HCT116 (cell line): ENCODE results near the gene BBIP1. TPM values are rescaled to one million over a fixed set of nuclear protein-coding genes. Genes with fewer than 3 reads are reported as not detected.

Experiments used
- ATAC-seq: fragments of 200-7000 bp; cut with Tn5 transposase; 2 replicates; pipeline ENCODE4 v1.9.1; 2020; ENCODE audit warnings: mild to moderate bottlenecking, moderate library complexity
- BruUV-seq: library from RNA; stranded (reverse); fragments of 400-500 nt; replicated peaks from 2 replicates; lab custom pipeline; 2021; lab: Mats Ljungman, UMichigan
- CTCF ChIA-PET: fragments of 300-600 bp; sonication (Branson Sonifier 250); formaldehyde crosslinking; loops from one replicate; lab custom pipeline; 2021; ENCODE audit warnings: antibody characterized with exemption; lab: Charles Lee
- POLR2A ChIA-PET: fragments of 300-600, 350-600 bp; sonication (Branson Sonifier 250); formaldehyde crosslinking; loops from one replicate; lab custom pipeline; 2021; ENCODE audit warnings: antibody characterized with exemption; lab: Charles Lee
- RAD21 ChIA-PET, 2 experiments: fragments of 300-600 bp; sonication (Branson Sonifier 250); formaldehyde crosslinking; loops; one replicate each; lab custom pipeline; 2023; ENCODE audit warnings: low total read pairs in 2 of 2; ENCODE audit not compliant: uncharacterized antibody in 2 of 2, unreplicated experiment in 2 of 2, low non-redundant PET in 1 of 2; lab: Charles Lee
- DNase-seq: peaks from one replicate; pipeline ENCODE4 v3.0.0-alpha.2; 2010; ENCODE audit warnings: low read depth, low spot score
- H2AFZ ChIP-seq: fragments of 200-600 bp; shearing (Covaris generic), sonication (generic); 2 replicates; pipeline ENCODE4 v1.6.1; 2017; ENCODE audit warnings: low read depth, mixed run types, mixed read lengths, antibody characterized with exemption, low read length; ENCODE audit not compliant: poor library complexity, severe bottlenecking
- H3K27ac ChIP-seq: 2 replicates; pipeline ENCODE4 v1.5.1; 2012; ENCODE audit warnings: low read depth, low read length
- H3K27me3 ChIP-seq: fragments of 200-600 bp; sonication (generic); 2 replicates; pipeline ENCODE4 v1.6.1; 2016; ENCODE audit warnings: mixed run types, low read length, mixed read lengths; ENCODE audit not compliant: insufficient read depth
- H3K36me3 ChIP-seq, 2 experiments: fragments of 200-500 bp in 1 of 2; fragments of 200-600 bp in 1 of 2; sonication (Bioruptor generic) in 1 of 2; sonication (generic) in 1 of 2; 2 replicates each; pipeline versions ENCODE4 v1.5.1 to v1.6.1; 2014 to 2016; ENCODE audit warnings: low read length in 2 of 2, inconsistent platforms in 1 of 2, mixed read lengths in 1 of 2, mixed run types in 1 of 2; ENCODE audit not compliant: insufficient read depth in 2 of 2, control insufficient read depth in 1 of 2
- H3K4me1 ChIP-seq, 2 experiments: fragments of 200-600 bp in 1 of 2; sonication (generic) in 1 of 2; 2 replicates each; pipeline versions ENCODE4 v1.5.1 to v1.6.1; 2012 to 2017; ENCODE audit warnings: low read length in 2 of 2, inconsistent platforms in 1 of 2, mild to moderate bottlenecking in 1 of 2, mixed read lengths in 1 of 2, mixed run types in 1 of 2, moderate library complexity in 1 of 2; ENCODE audit not compliant: insufficient read depth in 2 of 2, control insufficient read depth in 1 of 2
- H3K4me2 ChIP-seq: fragments of 200-600 bp; sonication (generic); 2 replicates; pipeline ENCODE4 v1.6.1; 2017; ENCODE audit warnings: mixed run types, low read length, mixed read lengths
- H3K4me3 ChIP-seq, 2 experiments: fragments of 200-600 bp in 1 of 2; sonication (generic) in 1 of 2; replicated peaks in 1 of 2; 2 replicates each; pipeline ENCODE4 v1.5.1; 2011 to 2016; ENCODE audit warnings: low read length in 2 of 2, control low read depth in 1 of 2, low read depth in 1 of 2, mild to moderate bottlenecking in 1 of 2, mixed read lengths in 1 of 2, mixed run types in 1 of 2
- H3K79me2 ChIP-seq: fragments of 200-600 bp; sonication (generic); 2 replicates; pipeline ENCODE4 v1.6.1; 2017; ENCODE audit warnings: mild to moderate bottlenecking, mixed run types, low read length, moderate library complexity, mixed read lengths; ENCODE audit not compliant: insufficient read depth
- H3K9ac ChIP-seq: fragments of 200-600 bp; sonication (generic); 2 replicates; pipeline ENCODE4 v1.6.1; 2016; ENCODE audit warnings: low read length, mixed read lengths
- H3K9me2 ChIP-seq: fragments of 200-600 bp; sonication (generic), shearing (Covaris generic); 2 replicates; pipeline ENCODE4 v1.6.1; 2017; ENCODE audit warnings: mixed run types, mild to moderate bottlenecking, moderate library complexity; ENCODE audit not compliant: insufficient read depth
- H3K9me3 ChIP-seq, 2 experiments: fragments of 200-500 bp in 1 of 2; fragments of 200-600 bp in 1 of 2; sonication (Bioruptor generic) in 1 of 2; sonication (generic) in 1 of 2; 2 replicates each; pipeline ENCODE4 v1.6.1; 2014 to 2017; ENCODE audit warnings: low read length in 2 of 2, mixed read lengths in 2 of 2, inconsistent platforms in 1 of 2, low read depth in 1 of 2, mild to moderate bottlenecking in 1 of 2, mixed run types in 1 of 2, moderate library complexity in 1 of 2; ENCODE audit not compliant: control insufficient read depth in 1 of 2, insufficient read depth in 1 of 2
- H4K20me1 ChIP-seq: fragments of 200-600 bp; sonication (generic), shearing (Covaris generic); 2 replicates; pipeline ENCODE4 v1.6.1; 2017; ENCODE audit warnings: mixed run types, mild to moderate bottlenecking, moderate library complexity; ENCODE audit not compliant: insufficient read depth
- EGR1 ChIP-seq: IDR thresholded peaks from 2 replicates; pipeline ENCODE4 v1.6.1; 2012; ENCODE audit warnings: low read depth
- ELF1 ChIP-seq: IDR thresholded peaks from 2 replicates; pipeline ENCODE4 v1.6.1; 2012; ENCODE audit warnings: low read depth, borderline replicate concordance
- FOSL1 ChIP-seq: IDR thresholded peaks from 2 replicates; pipeline ENCODE4 v1.6.1; 2012; ENCODE audit warnings: low read depth
- SIN3A ChIP-seq: IDR thresholded peaks from 2 replicates; pipeline ENCODE4 v1.6.1; 2012; ENCODE audit warnings: low read depth
- SRF ChIP-seq: IDR thresholded peaks from 2 replicates; pipeline ENCODE4 v1.6.1; 2012; ENCODE audit warnings: low read depth
- YY1 ChIP-seq: IDR thresholded peaks from 2 replicates; pipeline ENCODE4 v1.6.1; 2011; ENCODE audit warnings: low read length, low read depth, moderate library complexity, mild to moderate bottlenecking; ENCODE audit not compliant: insufficient replicate concordance; ENCODE audit errors: extremely low read depth
- intact Hi-C: fragments of 100-400 bp; cut with micrococcal nuclease; formaldehyde crosslinking; loops from 2 replicates; pipeline ENCODE4 v1.10.0; 2022
- total RNA-seq: library from RNA; stranded (reverse); gene quantifications from one replicate; pipeline ENCODE4 v1.2.1, GENCODE V29; 2021; ENCODE audit not compliant: unreplicated experiment
- TF ChIP-seq, protein P1 (sequence below): IDR thresholded peaks from 2 replicates; pipeline ENCODE4 v1.6.1; 2012
- TF ChIP-seq, protein P2 (sequence below): IDR thresholded peaks from 2 replicates; pipeline ENCODE4 v1.6.1; 2012; ENCODE audit warnings: low read depth
- TF ChIP-seq, protein P3 (sequence below): IDR thresholded peaks from 2 replicates; pipeline ENCODE4 v1.6.1; 2011; ENCODE audit warnings: mild to moderate bottlenecking, low read length, moderate library complexity; ENCODE audit not compliant: insufficient replicate concordance; ENCODE audit errors: extremely low read depth

The BBIP1 gene
- total RNA-seq, 1 experiment from 2014 or later = 38.9 TPM

DNA sequence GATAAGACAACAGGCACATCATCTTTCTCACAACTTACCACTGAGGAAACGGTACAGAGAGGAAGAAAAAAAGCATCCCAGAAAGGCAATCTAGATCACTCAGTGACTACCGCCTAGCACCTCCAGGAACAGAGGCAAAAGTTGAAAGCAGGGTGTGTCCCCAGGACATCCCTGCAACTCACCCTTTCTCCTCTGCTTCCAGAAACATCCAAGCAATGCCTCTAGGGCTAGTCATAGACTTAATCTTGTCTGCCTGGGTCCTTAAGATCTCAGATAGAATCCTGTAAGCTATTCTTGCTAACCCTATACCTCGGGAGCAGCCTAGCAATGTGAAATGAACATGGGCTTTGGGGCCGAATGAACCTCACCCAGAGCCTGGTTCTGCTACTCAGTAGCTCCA, 66.0 kb downstream of the BBIP1 start:
- RAD21 ChIA-PET = no interaction called here
- CTCF ChIA-PET = no interaction called here
- Histone ChIP-seq H3K79me2 (no peaks in the 10 kb centered on the region), H3K9me2 (no peaks in the 10 kb centered on the region), H3K27me3 (no peaks in the 10 kb centered on the region), H3K36me3 (no peaks in the 10 kb centered on the region), H4K20me1 (no peaks in the 10 kb centered on the region), H3K4me2 (peak overlapping the region; percentile 49), H3K9ac (0 out of 2 replicates have a peak overlapping the region, but pooled peaks have one; percentile 4), H3K27ac (no peak overlapping the region), H3K9me3 (no peaks in the 10 kb centered on the region), H2AFZ (peak overlapping the region; percentile 26), H3K4me1 (peaks cover 12 to 18% of the 10 kb centered on the region in 2 experiments), H3K4me3 (no peak overlapping the region)
- peak; percentile 26; the same call in 1 of the 2 replicates for ATAC-seq
- TF ChIP-seq FOSL1 = no peak
- no peak for TF ChIP-seq ELF1
- TF ChIP-seq SRF = no peak
- TF ChIP-seq, protein P1, sequence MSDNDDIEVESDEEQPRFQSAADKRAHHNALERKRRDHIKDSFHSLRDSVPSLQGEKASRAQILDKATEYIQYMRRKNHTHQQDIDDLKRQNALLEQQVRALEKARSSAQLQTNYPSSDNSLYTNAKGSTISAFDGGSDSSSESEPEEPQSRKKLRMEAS = no peak
- no peak for TF ChIP-seq YY1
- TF ChIP-seq, protein P2, sequence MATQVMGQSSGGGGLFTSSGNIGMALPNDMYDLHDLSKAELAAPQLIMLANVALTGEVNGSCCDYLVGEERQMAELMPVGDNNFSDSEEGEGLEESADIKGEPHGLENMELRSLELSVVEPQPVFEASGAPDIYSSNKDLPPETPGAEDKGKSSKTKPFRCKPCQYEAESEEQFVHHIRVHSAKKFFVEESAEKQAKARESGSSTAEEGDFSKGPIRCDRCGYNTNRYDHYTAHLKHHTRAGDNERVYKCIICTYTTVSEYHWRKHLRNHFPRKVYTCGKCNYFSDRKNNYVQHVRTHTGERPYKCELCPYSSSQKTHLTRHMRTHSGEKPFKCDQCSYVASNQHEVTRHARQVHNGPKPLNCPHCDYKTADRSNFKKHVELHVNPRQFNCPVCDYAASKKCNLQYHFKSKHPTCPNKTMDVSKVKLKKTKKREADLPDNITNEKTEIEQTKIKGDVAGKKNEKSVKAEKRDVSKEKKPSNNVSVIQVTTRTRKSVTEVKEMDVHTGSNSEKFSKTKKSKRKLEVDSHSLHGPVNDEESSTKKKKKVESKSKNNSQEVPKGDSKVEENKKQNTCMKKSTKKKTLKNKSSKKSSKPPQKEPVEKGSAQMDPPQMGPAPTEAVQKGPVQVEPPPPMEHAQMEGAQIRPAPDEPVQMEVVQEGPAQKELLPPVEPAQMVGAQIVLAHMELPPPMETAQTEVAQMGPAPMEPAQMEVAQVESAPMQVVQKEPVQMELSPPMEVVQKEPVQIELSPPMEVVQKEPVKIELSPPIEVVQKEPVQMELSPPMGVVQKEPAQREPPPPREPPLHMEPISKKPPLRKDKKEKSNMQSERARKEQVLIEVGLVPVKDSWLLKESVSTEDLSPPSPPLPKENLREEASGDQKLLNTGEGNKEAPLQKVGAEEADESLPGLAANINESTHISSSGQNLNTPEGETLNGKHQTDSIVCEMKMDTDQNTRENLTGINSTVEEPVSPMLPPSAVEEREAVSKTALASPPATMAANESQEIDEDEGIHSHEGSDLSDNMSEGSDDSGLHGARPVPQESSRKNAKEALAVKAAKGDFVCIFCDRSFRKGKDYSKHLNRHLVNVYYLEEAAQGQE = no peak
- no peak for TF ChIP-seq SIN3A
- TF ChIP-seq, protein P3, sequence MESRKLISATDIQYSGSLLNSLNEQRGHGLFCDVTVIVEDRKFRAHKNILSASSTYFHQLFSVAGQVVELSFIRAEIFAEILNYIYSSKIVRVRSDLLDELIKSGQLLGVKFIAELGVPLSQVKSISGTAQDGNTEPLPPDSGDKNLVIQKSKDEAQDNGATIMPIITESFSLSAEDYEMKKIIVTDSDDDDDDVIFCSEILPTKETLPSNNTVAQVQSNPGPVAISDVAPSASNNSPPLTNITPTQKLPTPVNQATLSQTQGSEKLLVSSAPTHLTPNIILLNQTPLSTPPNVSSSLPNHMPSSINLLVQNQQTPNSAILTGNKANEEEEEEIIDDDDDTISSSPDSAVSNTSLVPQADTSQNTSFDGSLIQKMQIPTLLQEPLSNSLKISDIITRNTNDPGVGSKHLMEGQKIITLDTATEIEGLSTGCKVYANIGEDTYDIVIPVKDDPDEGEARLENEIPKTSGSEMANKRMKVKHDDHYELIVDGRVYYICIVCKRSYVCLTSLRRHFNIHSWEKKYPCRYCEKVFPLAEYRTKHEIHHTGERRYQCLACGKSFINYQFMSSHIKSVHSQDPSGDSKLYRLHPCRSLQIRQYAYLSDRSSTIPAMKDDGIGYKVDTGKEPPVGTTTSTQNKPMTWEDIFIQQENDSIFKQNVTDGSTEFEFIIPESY = no peak
- TF ChIP-seq EGR1 = no peak
- no peak for DNase-seq
- POLR2A ChIA-PET = interaction anchor here (1.4 kb wide), 1 partner anchor 8 kb away, joined by 3 read pairs; no protein-coding TSS in a partner anchor
- intact Hi-C loops = no loop called here
- no TSS peak for BruUV-seq
